A673 (cell line): Measurements from ENCODE around the gene ANXA8L1. TPM values are rescaled to one million over a fixed set of nuclear protein-coding genes. Genes with fewer than 3 reads are reported as not detected.
"Not testable (repeated sequence)": the region's sequence is repeated elsewhere in the genome, so short reads cannot be mapped to it uniquely, and the experiment has no call there.

Experiments
- BruUV-seq: library from RNA; stranded (reverse); fragments of 400-500 nt; replicated peaks from 2 replicates; lab custom pipeline; 2021; lab: Mats Ljungman, UMichigan
- CTCF ChIA-PET: fragments of 300-600 bp; sonication (Branson Sonifier 250); formaldehyde crosslinking; loops from one replicate; lab custom pipeline; 2022; ENCODE audit warnings: antibody characterized with exemption; lab: Charles Lee
- POLR2A ChIA-PET: fragments of 300-600 bp; sonication (Branson Sonifier 250); formaldehyde crosslinking; loops from one replicate; lab custom pipeline; 2022; ENCODE audit warnings: antibody characterized with exemption; ENCODE audit not compliant: low non-redundant PET; lab: Charles Lee
- DNase-seq: peaks from one replicate; pipeline ENCODE4 v3.0.0-alpha.2; 2015; ENCODE audit warnings: low spot score
- H3K27ac ChIP-seq: fragments of 200-600 bp; sonication (generic); 2 replicates; pipeline ENCODE4 v1.5.1; 2016; ENCODE audit warnings: mixed run types, low read depth, mild to moderate bottlenecking, mixed read lengths, antibody characterized with exemption, low read length; ENCODE audit not compliant: poor library complexity, severe bottlenecking
- H3K27me3 ChIP-seq: fragments of 200-600 bp; sonication (generic); replicated peaks from 2 replicates; pipeline ENCODE4 v1.6.1; 2017; ENCODE audit warnings: mixed run types, low read depth, mild to moderate bottlenecking, mixed read lengths, antibody characterized with exemption, low read length; ENCODE audit not compliant: insufficient read depth, poor library complexity
- H3K36me3 ChIP-seq: fragments of 200-600 bp; sonication (generic); 2 replicates; pipeline ENCODE4 v1.6.1; 2016; ENCODE audit warnings: mixed run types, mild to moderate bottlenecking, mixed read lengths, antibody characterized with exemption, low read length; ENCODE audit not compliant: insufficient read depth, poor library complexity, severe bottlenecking
- H3K4me1 ChIP-seq: fragments of 200-600 bp; sonication (generic); 2 replicates; pipeline ENCODE4 v1.6.1; 2017; ENCODE audit warnings: mixed run types, mild to moderate bottlenecking, mixed read lengths, antibody characterized with exemption, low read length; ENCODE audit not compliant: insufficient read depth, poor library complexity, severe bottlenecking
- H3K4me3 ChIP-seq: fragments of 200-600 bp; sonication (generic); 2 replicates; pipeline ENCODE4 v1.5.1; 2016; ENCODE audit warnings: low read depth, mixed run types, mild to moderate bottlenecking, mixed read lengths, low read length; ENCODE audit not compliant: poor library complexity, severe bottlenecking
- H3K9me3 ChIP-seq: fragments of 200-600 bp; sonication (generic); 2 replicates; pipeline ENCODE4 v1.6.1; 2016; ENCODE audit warnings: mixed run types, low read depth, mild to moderate bottlenecking, mixed read lengths, antibody characterized with exemption, low read length; ENCODE audit not compliant: poor library complexity, severe bottlenecking
- CTCF ChIP-seq: fragments of 300-800, 200-600 bp; sonication (generic); conservative IDR thresholded peaks from 2 replicates; pipeline ENCODE4 v1.5.1; 2017; ENCODE audit warnings: low read depth, mild to moderate bottlenecking, antibody characterized with exemption, low read length, moderate library complexity, mixed read lengths
- intact Hi-C: fragments of 100-400 bp; cut with micrococcal nuclease; formaldehyde crosslinking; loops from one replicate; pipeline ENCODE4 v1.10.0; 2022; ENCODE audit not compliant: unreplicated experiment
- total RNA-seq: library from RNA; stranded (reverse); gene quantifications from 2 replicates; pipeline ENCODE4 v1.2.3, GENCODE V29; 2021

ANXA8L1 gene
- total RNA-seq, 1 experiment from 2014 or later = not detected

- H3K4me1 ChIP-seq, H3K9me3 ChIP-seq, H3K27ac ChIP-seq, BruUV-seq, H3K27me3 ChIP-seq, CTCF ChIA-PET, POLR2A ChIA-PET, DNase-seq, intact Hi-C loops, H3K4me3 ChIP-seq, H3K36me3 ChIP-seq: not testable (repeated sequence)
- 0 out of 2 replicates have a peak, but pooled peaks have one; percentile 21 for TF ChIP-seq CTCF
These were observed 22.8 kb downstream of the ANXA8L1 start for GRCh38 chr10:46398212-46398886.

- H3K27ac ChIP-seq, DNase-seq, H3K27me3 ChIP-seq, intact Hi-C loops, H3K4me3 ChIP-seq, H3K9me3 ChIP-seq, POLR2A ChIA-PET, BruUV-seq, CTCF ChIA-PET, H3K36me3 ChIP-seq, H3K4me1 ChIP-seq: not testable (repeated sequence)
These were observed 34.0 kb downstream of the ANXA8L1 start for GRCh38 chr10:46409556-46409955.

DNA sequence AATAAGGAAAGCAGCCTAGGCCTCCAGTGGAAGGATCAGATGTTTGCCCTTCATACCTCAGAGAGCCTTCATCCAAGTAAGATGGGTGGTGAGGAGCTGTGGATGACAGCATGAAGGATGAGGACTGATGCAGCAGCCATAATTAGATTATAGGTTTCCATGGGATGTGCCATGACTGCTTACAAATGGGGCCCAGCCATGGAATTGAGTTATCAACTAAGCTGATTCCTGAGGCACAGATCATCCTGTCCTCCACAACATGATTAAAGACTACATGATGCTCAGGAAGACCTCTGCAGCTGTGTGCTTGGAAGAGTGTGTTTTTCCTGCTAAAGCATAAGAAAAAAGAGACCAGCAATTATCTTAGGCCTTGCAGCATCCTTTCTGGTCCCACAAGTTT is 35.5 kb downstream of the ANXA8L1 start:
- BruUV-seq, H3K4me1 ChIP-seq, H3K9me3 ChIP-seq, H3K36me3 ChIP-seq, CTCF ChIA-PET, DNase-seq, intact Hi-C loops, H3K4me3 ChIP-seq, POLR2A ChIA-PET, H3K27ac ChIP-seq, H3K27me3 ChIP-seq: not testable (repeated sequence)

- POLR2A ChIA-PET, H3K4me1 ChIP-seq, H3K9me3 ChIP-seq: not testable (repeated sequence)
These were observed 37.1 kb downstream of the ANXA8L1 start for GRCh38 chr10:46412665-46413064.

DNA sequence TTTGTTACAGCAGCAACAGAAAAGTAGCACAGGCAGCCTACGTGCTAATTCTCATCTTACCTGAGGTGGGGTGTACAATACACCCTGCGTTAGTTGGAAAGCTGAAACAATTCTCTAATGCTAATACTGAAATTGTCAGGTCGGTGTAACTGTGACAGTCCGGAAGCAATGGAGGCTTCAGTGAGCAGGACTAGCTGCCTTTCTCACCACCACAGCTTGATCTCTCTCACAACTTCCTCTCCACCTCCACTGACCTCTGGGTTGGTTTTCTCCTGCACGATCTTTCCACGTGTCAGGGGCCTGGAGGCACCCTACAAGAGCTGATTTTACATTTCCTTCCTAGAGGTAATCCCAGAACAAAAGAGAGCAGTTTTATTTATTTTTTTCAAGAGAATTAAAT is 39.7 kb downstream of the ANXA8L1 start:
- DNase-seq, H3K4me3 ChIP-seq, intact Hi-C loops, H3K27me3 ChIP-seq, H3K27ac ChIP-seq, H3K36me3 ChIP-seq, POLR2A ChIA-PET, H3K9me3 ChIP-seq, CTCF ChIA-PET, BruUV-seq, H3K4me1 ChIP-seq: not testable (repeated sequence)

More at GRCh38 chr10:46412665-46413064, 37.1 kb downstream of the ANXA8L1 start:
- H3K27ac ChIP-seq, BruUV-seq, CTCF ChIA-PET, intact Hi-C loops, H3K36me3 ChIP-seq, H3K4me3 ChIP-seq, H3K27me3 ChIP-seq, DNase-seq: not testable (repeated sequence)

DNA sequence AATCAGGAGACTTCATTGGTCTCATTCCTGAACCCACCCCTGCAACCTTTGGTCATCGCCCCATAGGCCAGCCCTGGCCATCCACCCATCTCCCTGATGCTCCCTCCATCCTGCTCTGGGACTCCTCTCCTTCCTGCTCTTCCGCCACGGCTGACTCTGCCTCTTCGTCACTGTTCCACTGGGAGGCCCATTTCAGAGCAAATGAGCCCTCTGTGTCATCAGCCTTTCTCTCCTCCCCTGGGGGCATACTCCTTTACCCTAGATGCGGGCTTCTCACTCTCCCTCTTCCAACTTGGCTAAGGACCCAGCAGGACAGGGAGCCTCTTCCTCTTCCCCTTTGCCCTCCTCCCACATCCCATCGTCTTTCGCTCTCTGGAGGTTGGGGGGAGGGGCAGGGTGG is 42.7 kb downstream of the ANXA8L1 start:
- H3K4me3 ChIP-seq, POLR2A ChIA-PET, H3K4me1 ChIP-seq, intact Hi-C loops, CTCF ChIA-PET, DNase-seq, BruUV-seq, H3K27ac ChIP-seq, H3K27me3 ChIP-seq, H3K9me3 ChIP-seq, H3K36me3 ChIP-seq: not testable (repeated sequence)

DNA sequence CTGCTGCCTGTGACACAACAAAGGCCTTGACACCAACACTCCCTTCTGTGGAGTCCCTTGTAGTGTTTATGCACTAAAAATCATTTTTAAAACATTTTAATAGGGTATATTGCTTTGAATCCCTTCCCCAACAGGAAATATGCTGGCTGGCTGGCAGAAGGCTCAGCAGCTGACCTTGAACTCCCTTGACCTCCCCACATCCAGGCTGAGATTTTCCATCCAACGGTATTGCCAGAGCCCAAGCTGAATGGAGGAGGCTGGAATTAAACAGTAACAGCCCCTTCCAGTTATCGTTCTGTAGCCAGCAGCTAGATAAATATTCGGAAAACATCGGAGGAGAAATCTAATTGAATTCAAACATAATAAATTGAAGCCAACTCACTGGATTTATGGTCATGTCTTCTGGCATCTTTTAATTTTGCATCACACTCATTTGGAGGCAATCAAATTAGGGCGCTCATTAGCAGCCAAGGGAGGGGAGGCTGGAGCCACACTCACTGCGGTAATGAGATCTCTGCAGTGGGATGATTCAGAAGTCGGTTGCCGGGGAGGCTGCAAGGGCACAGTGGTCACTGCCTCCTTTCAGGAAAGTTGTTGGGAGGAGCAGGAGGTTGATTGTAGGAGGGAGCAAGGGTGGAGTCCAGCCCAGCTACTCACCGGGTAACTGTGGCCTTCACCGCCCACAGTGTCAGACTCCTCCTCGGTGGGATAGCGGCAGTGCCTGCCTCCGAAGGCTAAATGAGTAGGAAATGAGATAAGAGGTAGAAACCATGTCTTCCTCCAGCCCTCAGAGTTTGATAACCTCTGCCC is 44.2 kb downstream of the ANXA8L1 start:
- H3K27me3 ChIP-seq, intact Hi-C loops, H3K4me3 ChIP-seq, H3K9me3 ChIP-seq, H3K27ac ChIP-seq, H3K4me1 ChIP-seq, BruUV-seq, CTCF ChIA-PET, H3K36me3 ChIP-seq, POLR2A ChIA-PET, DNase-seq: not testable (repeated sequence)
